Kidney glomerular epithelial cell (primary cell): ENCODE data around the gene SLC7A11.

ENCODE experiments used
- DNase-seq: peaks from one replicate; lab custom pipeline; 2025; lab: John Stamatoyannopoulos, UW

SLC7A11 gene

GRCh38 chr4:138205531-138206233, 36.5 kb downstream of the SLC7A11 start:
- no peak for DNase-seq

- no peak for DNase-seq
These were observed 37.6 kb downstream of the SLC7A11 start for GRCh38 chr4:138204507-138204906.

- DNase-seq, result no peak
These were observed 39.5 kb downstream of the SLC7A11 start for GRCh38 chr4:138202686-138203085.

GRCh38 chr4:138200236-138200590, 41.9 kb downstream of the SLC7A11 start:
- no peak for DNase-seq

- peak; percentile 81 for DNase-seq
These were observed 42.4 kb downstream of the SLC7A11 start for GRCh38 chr4:138199568-138200235.

- DNase-seq, result no peak
These were observed 46.0 kb downstream of the SLC7A11 start for GRCh38 chr4:138196153-138196552.

GRCh38 chr4:138193963-138194362, 48.2 kb downstream of the SLC7A11 start:
- DNase-seq, result no peak

GRCh38 chr4:138192113-138192512, 50.0 kb downstream of the SLC7A11 start:
- no peak for DNase-seq

- no peak for DNase-seq
These were observed 51.7 kb downstream of the SLC7A11 start for GRCh38 chr4:138190452-138190858.

GRCh38 chr4:138189206-138189605, 52.9 kb downstream of the SLC7A11 start:
- no peak for DNase-seq

- no peak for DNase-seq
These were observed 53.6 kb downstream of the SLC7A11 start for GRCh38 chr4:138188406-138189084.

- no peak for DNase-seq
These were observed 56.1 kb downstream of the SLC7A11 start for GRCh38 chr4:138185859-138186645.

- DNase-seq, result no peak
These were observed 57.3 kb downstream of the SLC7A11 start for GRCh38 chr4:138184886-138185285.

- peak; percentile 23 for DNase-seq
These were observed 59.2 kb downstream of the SLC7A11 start for GRCh38 chr4:138182838-138183426.

- no peak for DNase-seq
These were observed 60.9 kb downstream of the SLC7A11 start for GRCh38 chr4:138181287-138181686.

- DNase-seq, result peak; percentile 2
These were observed 63.6 kb downstream of the SLC7A11 start for GRCh38 chr4:138178566-138178965.

- no peak for DNase-seq
These were observed 64.7 kb downstream of the SLC7A11 start for GRCh38 chr4:138177278-138177968.

- peak; percentile 13 for DNase-seq
These were observed 67.0 kb downstream of the SLC7A11 start for GRCh38 chr4:138174981-138175794.

- no peak for DNase-seq
These were observed 77.9 kb downstream of the SLC7A11 start for GRCh38 chr4:138164208-138164607.

- DNase-seq, result no peak
These were observed 79.0 kb downstream of the SLC7A11 start for GRCh38 chr4:138163171-138163570.
